Pons (tissue), 1 donor: ENCODE data around the gene CBX5.
"Not testable (repeated sequence)": the region's sequence is repeated elsewhere in the genome, so short reads cannot be mapped to it uniquely, and the experiment has no call there.

Experiments
- DNase-seq: peaks from one replicate; pipeline ENCODE4 v3.0.0-alpha.2; 2016; ENCODE audit warnings: low spot score

The CBX5 gene

DNA sequence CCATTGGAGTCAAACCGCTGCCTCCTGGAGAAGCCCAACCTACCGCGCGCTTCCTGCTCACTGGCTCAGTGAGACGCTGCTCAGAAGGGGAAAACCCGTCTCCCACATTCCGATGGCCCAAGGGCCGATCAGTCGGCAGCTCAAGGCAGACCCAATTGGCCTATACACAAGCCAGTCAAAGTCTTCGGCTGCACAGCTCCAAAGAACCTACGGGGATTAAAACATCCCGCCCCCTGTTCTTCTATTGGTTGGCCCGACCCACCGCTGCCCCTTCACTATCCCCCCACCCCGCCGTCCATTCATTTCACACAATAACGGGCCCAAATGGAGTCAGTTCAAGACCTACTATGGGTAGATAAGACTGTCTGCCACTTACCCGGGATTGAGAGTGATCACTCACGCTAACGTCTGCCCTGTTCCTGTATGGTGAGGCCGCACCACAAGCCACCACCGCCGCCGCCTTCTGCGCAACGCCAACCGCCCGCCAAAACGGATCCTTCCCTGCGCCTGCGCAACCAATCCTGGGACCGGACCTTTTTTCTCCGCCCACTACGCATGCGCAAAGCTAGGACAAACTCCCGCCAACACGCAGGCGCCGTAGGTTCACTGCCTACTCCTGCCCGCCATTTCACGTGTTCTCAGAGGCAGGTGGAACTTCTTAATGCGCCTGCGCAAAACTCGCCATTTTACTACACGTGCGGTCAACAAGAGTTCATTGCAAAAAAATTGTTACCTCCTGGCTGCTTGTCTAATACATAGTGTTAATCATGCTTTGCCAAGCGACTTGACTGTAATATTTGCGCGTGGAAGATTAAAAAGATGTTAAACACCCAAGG, at the start of gene CBX5:
Gene CBX5 (minus strand): TSS at position 491 of the 836 bp plus-strand sequence. CDS start 22,472 bp downstream, outside the sequence.
- DNase-seq, result peak; percentile 100

DNA sequence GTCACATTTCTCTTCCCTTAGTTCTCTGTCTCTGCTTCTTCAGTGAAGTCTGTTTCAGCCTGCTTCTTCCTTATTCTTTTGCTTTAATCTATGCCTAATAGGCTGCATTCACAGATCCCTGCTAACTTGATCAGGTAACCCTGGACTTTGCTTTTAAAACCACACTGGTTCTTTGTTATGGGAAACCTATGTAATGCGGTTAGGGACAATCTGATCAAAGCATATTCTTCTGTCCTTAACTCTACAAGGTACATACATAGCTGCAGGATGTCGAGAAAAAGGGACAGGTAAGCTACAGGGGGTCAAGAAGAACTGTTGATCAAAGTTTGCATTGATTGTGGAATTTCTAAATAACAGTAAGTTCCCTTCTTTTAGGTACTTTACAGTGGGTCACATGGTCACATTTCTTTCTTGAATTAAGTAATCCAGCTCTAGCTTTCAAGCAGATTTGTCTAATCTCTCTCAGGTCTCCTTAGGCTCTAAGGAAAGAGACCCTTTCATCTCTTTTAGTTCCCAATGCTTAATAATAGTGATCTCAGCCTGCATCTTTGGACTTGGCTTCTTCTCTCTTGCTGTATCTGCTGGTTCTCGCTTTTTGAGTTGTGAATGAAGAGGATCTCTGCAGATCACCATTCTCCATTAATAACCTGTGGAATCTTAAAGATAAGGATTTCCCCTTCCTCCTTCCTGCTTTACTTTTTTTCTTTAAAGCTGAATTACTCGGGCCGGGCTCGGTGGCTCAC, 48.8 kb upstream of the CBX5 start:
- no peak for DNase-seq

DNA sequence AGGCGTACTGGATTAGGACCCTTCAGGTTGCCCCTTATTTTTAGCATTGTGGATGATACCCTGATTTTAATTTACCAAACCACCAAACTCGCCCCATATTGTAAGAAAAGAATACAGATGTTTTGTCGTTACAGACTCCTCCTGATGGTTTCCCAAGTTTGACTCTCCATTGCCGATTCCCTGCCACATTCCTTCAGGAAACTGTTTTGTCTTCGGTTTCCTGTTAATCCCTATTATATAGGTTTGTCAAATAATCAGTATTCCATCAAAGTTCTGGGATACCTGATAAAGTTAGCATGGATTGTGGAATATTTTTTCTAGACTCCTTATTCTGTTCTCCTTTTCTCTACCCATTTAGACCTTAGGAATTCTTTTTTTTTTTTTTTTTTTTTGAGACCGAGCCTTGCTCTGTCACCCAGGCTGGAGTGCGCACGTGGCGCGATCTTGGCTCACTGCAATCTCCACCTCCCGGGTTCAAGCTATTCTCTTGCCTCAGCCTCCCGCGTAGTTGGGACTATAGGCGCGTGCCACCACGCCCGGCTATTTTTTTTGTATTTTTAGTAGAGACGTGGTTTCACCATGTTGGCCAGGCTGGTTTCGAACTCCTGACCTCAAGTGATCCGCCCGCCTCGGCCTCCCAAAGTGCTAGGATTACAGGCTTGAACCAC, 45.7 kb upstream of the CBX5 start:
- not testable (repeated sequence) for DNase-seq

DNA sequence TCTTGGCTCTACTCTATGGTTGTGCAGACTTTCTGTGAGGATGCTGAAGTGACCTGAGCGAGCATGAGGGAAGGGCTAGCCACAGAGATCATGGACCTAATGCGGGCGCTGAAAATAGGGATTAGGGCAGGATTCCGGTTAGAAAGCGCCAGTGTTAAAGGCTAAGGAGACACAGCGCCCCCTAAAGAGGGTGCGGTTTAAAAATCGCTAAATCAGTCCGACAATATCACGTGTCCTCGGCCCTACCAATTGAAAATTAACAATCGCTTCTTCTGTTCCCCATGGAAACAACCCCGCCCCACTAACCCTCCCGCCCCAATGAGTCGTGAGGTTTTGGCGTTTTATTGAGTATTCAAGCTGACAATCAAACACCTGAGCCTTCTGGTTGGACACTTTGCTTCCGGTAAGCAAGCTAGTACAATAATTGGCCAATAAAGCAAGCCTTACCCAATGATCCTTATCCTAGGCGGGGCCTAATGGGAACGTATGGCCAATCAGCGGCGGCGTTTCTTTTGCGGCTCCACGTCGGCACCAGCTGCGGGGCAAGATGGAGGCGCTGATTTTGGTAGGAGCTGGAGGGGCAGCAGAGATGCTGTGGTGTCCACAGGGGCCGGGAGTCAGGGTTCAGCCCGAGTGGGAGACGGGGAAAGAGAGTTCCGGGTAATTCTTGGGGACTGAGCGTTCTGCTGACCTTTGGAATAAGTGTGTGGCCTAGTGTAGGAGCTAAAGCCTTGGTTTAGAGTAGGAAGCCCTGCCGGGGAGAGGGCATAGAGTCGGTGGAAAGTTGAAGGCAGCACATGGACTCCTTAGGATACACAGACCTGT, 44.9 kb upstream of the CBX5 start, which contains the start of gene COPZ1:
Gene COPZ1 (plus strand): TSS at position 515 of the 825 bp plus-strand sequence. CDS start 33 bp downstream, at position 548.
- DNase-seq, result peak; percentile 100

GRCh38 chr12:54321363-54321762, 41.4 kb upstream of the CBX5 start:
- no peak for DNase-seq

DNA sequence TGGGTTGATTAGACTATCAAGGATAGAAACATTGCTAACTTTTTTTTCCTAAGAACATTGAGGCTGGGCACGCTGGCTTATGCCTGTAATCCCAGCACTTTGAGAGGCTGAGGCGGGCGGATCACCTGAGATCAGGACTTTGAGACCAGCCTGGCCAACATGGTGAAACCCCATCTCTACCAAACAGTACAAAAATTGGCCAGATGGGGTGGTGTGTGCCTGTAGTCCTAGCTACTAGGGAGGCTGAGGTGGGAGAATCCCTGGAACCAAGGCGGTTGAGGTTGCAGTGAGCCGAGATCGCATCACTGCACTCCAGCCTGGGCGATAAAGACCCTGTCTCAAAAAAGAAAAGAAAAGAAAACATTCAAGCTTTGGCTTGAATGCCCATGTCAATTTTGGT, 32.4 kb upstream of the CBX5 start:
- not testable (repeated sequence) for DNase-seq

GRCh38 chr12:54311051-54311450, 31.1 kb upstream of the CBX5 start:
- no peak for DNase-seq

DNA sequence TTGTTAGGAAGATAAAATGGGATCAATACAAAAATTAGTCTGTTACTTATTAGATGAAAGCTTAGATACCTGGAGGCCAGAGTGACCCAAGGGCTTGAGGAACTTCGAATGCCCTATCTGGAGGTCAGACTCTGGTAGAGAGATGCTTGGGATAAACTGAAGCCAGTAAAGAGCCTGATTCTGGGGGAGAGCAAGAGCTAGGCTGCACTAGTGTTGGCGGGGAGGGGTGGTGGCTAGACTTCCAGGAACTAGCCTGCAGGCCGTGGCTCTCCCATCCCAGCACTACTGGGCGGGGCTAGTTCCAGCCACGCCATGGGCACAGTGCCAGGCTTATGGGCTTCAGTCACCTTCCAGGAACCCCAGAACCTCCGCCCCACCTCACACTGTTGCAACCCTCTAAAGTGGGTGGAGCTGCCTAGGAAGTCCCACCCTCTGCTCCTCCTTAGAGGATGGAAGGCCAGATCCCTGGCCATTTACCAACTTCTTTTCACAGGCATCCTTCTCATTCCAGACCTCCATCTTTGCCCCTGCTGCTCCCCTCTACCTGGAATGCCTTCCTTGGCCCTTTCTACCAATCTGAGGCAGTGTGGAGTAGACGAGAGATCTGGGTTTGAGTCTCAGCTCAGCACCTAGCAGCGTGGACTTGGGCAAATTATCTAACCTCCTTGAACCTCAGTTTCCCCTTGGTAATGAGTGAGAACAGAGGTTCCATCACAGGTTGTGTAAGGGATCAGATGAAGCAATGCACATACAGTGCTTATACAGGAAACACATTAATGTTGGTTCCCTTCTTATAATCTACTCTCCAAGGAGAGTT, 27.2 kb upstream of the CBX5 start:
- no peak for DNase-seq

GRCh38 chr12:54304187-54304810, 24.4 kb upstream of the CBX5 start:
- DNase-seq, result no peak

DNA sequence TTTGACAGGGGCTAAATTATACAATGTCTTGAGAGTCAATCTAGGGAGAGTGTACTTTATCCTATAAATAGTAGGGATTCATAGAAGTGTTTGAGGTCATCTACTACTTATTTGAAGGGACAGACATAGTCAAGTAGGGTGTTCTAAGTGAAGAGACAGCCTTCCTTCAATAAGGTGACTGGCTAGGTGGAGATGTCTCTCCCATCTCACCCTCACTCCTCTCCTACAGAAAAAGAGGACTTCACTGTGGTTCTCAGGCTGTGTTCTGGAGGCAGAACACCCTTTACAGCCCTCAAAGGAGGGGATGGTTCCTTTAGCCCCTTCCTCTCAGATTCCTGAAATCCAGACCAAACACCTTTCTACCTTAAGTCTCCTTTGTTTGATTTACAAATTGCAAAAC, 23.7 kb upstream of the CBX5 start:
- no peak for DNase-seq

GRCh38 chr12:54301428-54302048, 21.6 kb upstream of the CBX5 start:
- no peak for DNase-seq

- DNase-seq, result no peak
Observed at GRCh38 chr12:54300732-54301427, 21.0 kb upstream of the CBX5 start, which contains the start of gene NFE2. TSS of gene NFE2 (minus strand) at chr12:54301015. CDS start at chr12:54295248, 5,767 bp downstream.

DNA sequence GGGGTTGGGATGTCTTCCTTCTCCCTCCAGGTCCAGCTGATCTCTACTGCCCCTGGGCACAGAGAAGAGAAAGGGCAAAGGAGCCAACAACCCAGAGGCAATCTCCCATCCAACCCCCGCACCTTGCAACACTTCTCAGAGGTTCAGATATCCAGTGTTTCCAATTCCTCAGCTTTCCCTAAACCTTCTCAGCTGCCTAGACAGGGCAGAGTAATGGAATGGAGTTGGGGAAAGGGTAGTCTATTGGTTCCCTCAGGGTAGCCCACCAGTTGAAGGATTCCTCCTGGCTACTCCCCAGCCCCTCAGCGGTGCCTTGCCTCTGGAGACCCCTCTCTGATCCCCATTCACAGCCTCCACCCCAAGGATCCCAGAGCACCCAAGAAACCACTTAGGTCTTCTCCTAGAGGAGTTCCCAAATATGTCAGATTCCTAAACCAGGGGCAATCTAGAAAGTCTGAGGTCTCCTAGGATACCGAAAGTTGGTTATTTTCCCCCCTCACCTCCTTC, 20.4 kb upstream of the CBX5 start:
- DNase-seq, result no peak

- no peak for DNase-seq
Observed at GRCh38 chr12:54299515-54300224, 19.7 kb upstream of the CBX5 start.

DNA sequence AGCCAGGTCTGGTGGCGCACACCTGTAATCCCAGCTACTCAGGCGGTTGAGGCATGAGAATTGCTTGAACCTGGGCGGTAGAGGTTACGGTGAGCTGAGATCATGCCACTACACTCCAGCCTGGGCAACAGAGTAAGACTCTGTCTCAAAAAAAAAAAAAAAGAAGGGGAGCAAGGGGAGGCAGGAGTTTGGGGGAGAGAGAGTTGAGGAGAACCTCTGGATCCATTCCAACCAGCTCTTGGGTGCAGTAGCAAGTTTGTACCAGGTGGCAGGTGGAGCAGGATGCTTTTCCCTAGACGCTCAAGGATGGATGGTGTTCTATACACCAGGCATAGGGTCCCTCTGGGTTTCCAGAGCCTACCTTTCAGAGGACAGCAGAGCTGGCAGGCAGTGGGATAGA, 19.0 kb upstream of the CBX5 start:
- DNase-seq, result no peak

DNA sequence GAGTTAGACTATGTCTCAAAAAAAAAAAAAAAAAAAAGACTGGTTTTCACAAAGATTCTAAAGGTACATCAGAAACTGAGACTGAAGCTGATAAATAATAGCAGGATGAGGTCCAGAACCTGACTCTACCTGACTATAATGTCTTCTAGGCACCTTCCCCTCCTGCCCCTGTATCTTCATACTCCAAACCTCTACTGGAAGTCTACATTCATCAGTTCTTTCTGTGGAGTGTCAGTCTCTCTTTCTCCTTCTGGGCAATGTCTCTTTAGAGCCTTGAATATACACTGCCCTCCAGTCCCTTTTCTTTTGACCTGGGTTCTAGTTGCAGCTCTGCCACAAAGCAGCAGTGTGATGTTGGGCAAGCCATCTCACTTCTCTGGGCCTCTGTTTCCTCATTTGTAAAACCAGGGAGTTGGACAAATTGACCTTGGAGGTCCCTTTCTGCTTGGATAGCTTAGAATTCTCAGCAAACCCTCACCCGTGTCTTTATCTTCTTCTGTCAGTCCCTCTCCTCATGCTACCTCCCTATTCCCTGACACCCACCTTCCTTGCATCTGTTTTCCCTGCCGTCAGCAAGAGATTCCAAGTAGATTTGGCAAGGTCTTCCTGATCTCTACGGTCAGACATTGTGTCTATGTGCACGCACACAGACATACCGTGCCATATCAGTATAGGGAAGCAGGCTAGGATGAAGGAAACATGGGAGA, 16.6 kb upstream of the CBX5 start:
- no peak for DNase-seq

DNA sequence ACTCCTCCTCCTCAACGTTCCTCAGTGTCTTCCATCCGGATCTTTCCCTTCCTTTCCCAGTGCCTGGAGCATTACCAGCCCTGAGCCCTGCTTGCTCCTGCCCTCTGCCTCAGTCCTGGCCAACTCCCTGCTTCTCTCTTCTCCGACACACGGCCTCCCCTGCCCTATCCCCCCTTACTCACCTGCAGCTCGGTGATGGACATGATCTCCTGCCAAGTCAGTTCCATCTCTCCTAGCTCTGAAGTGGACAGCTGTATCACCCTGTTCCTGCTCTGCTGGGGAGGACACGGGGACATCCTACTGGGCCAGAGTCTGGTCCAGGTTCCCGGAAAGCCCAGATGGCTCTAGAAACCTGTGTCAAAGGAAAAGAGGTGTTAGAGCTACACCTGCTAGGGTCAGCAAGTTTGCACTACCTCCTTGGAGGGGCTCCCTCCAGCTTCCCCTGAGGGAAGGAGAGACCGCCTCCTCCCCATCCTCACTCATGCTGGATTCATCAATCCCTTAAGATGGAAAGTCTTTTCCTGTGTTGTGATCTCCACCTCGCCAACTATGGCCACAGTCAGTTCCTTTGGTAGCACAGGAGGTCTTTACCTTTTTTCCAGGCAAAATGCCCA, 15.1 kb upstream of the CBX5 start:
- no peak for DNase-seq
